Ovary (tissue), 9 donors: Measurements from ENCODE around the gene DENND2A. TPM values are rescaled to one million over a fixed set of nuclear protein-coding genes. Genes with fewer than 3 reads are reported as not detected.

Experiments
- DNase-seq, 5 donors: peaks; one replicate each; pipeline ENCODE4 v3.0.0-alpha.2; 2019 to 2020
- H3K27ac ChIP-seq, 2 donors: fragments of 200-600 bp; one replicate each; pipeline versions ENCODE4 v1.5.1 to v1.8.0; 2019 to 2022
- H3K27me3 ChIP-seq: fragments of 200-600 bp; one replicate; pipeline ENCODE4 v1.8.0; 2022
- H3K36me3 ChIP-seq: fragments of 200-600 bp; sonication (generic); one replicate; pipeline ENCODE4 v1.5.1; 2019
- H3K4me1 ChIP-seq: one replicate; pipeline ENCODE4 v1.8.1; 2013; ENCODE audit warnings: mild to moderate bottlenecking, moderate library complexity; ENCODE audit not compliant: insufficient read depth
- H3K4me3 ChIP-seq: fragments of 200-600 bp; sonication (generic); one replicate; pipeline ENCODE4 v1.5.1; 2017
- H3K9me3 ChIP-seq, 2 donors: fragments of 200-600 bp in 1 of 2; sonication (generic) in 1 of 2; one replicate each; pipeline versions ENCODE4 v1.5.1 to v1.8.1; 2013 to 2019; ENCODE audit warnings: mild to moderate bottlenecking in 1 of 2, moderate library complexity in 1 of 2
- CTCF ChIP-seq, 3 donors: fragments of 450-650 bp in 2 of 3; fragments of 200-600 bp in 1 of 3; IDR thresholded peaks; one replicate each; pipeline versions ENCODE4 v1.5.1 to v1.8.0; 2016 to 2022; ENCODE audit warnings: antibody characterized with exemption in 3 of 3, mild to moderate bottlenecking in 1 of 3
- EP300 ChIP-seq: sonication (generic); formaldehyde crosslinking; IDR thresholded peaks from one replicate; pipeline ENCODE4 v1.6.1; 2017; ENCODE audit warnings: antibody characterized with exemption
- POLR2A ChIP-seq: fragments of 450-650 bp; IDR thresholded peaks from one replicate; pipeline ENCODE4 v1.6.1; 2017; ENCODE audit warnings: antibody characterized with exemption, mild to moderate bottlenecking, moderate library complexity
- WGBS, 3 donors: extraction: QIAGEN DNeasy Blood & Tissue Kit in 1 of 3; methylation state at CpG; one replicate each; pipeline versions ENCODE4 v1.1.5 to v1.1.7; 2013 to 2017; 5-methylcytosine and 5-hydroxymethylcytosine counted together
- intact Hi-C, 4 donors: fragments of 100-400 bp; cut with DNase I; formaldehyde crosslinking; loops; one replicate each; pipeline versions ENCODE4 v1.11.0 to v1.15.1; 2022 to 2023
- polyA plus RNA-seq, 2 donors: library from polyadenylated mRNA; stranded (reverse); fragments of 200-250 nt in 1 of 2; fragments of 350-450 nt in 1 of 2; fragmentation: Illumina TruSeq in 1 of 2; extraction: RNeasy Lipid Tissue Mini Kit (QIAGEN cat#74804) in 1 of 2; gene quantifications; one replicate each; pipeline ENCODE4 v1.2.3, GENCODE V29; 2013 to 2014
- total RNA-seq, 7 donors: library from RNA; depleted of rRNA in 2 of 7; stranded (reverse); fragments of >200 nt in 2 of 7; fragmentation: NEBNext Ultra II Directional in 3 of 7; extraction: Animal tissue kit (Norgen Biotek cat#: 25700) in 3 of 7; gene quantifications; one replicate each; pipeline versions ENCODE4 v1.1.0 to v1.2.4, GENCODE V29; 2016 to 2023
- donor health status: DM: no; HTN: no; CAD: no; lungs with moderate emphysema.
- donor health status: DM: no; HTN: no; CAD: no.
- donor health status: Bipolar disorder and iron deficiency.
- donor health status: DM: yes; HTN: yes; CAD: no.
- donor health status: DM: no; HTN: no; CAD: no.
- donor health status: DM: yes; HTN: yes; CAD: no.

DENND2A gene
- total and polyA plus RNA-seq, 9 donors, result 9.8 to 61.8 (median 36.1) TPM

GRCh38 chr7:140655511-140656408 lies 15.1 kb upstream of the DENND2A start:
- Histone ChIP-seq H3K9me3 (no peaks in the 10 kb centered on the region), H3K27ac (no peak overlapping the region), H3K4me1 (peaks cover 1% of the 10 kb centered on the region), H3K4me3 (no peak overlapping the region), H3K36me3 (no peaks in the 10 kb centered on the region), H3K27me3 (no peaks in the 10 kb centered on the region)
- 86 to 92% (median 91%) methylated on average over 16 of the region's 16 CpGs for WGBS, 3 donors
- intact Hi-C loops, result loop anchor here in 2 of 4 donors (2.0 to 10.0 kb wide), 2 partner anchors 139 to 181 kb away; partner anchors contain the start of gene MKRN1 (in 1 of the 2)
- peak in 1 of 5 donors; percentile 9 for DNase-seq
- no peak for TF ChIP-seq POLR2A
- no peak for TF ChIP-seq EP300
- TF ChIP-seq CTCF (IDR thresholded peaks at IDR 0.05), result no peak

GRCh38 chr7:140654661-140655060 lies 14.0 kb upstream of the DENND2A start:
- no peak overlapping the region for H3K4me3 ChIP-seq
- intact Hi-C loops, result loop anchor here in 3 of 4 donors (2.0 to 10.0 kb wide), 3 partner anchors 137 to 180 kb away; partner anchors contain the start of gene MKRN1 (in 1 of the 3)
- no peaks in the 10 kb centered on the region for H3K27me3 ChIP-seq
- TF ChIP-seq POLR2A (no peak), CTCF (IDR thresholded peaks at IDR 0.05) (no peak), EP300 (no peak)
- WGBS, 3 donors, result 94 to 98% (median 96%) methylated on average over 4 of the region's 4 CpGs
- peaks cover 1% of the 10 kb centered on the region for H3K4me1 ChIP-seq
- H3K9me3 ChIP-seq, result no peaks in the 10 kb centered on the region
- H3K27ac ChIP-seq, result no peak overlapping the region
- peak in 1 of 5 donors; percentile 6 for DNase-seq
- H3K36me3 ChIP-seq, result no peaks in the 10 kb centered on the region

- WGBS, 3 donors, result 67 to 71% (median 67%) methylated on average over 2 of the region's 2 CpGs
- H3K9me3 ChIP-seq, result no peaks in the 10 kb centered on the region
- no peak overlapping the region for H3K27ac ChIP-seq
- intact Hi-C loops, result loop anchor here in 3 of 4 donors (2.0 to 10.0 kb wide), 3 partner anchors 137 to 179 kb away; partner anchors contain the start of gene MKRN1 (in 1 of the 3)
- H3K27me3 ChIP-seq, result no peaks in the 10 kb centered on the region
- no peak overlapping the region for H3K4me3 ChIP-seq
- peaks cover 1% of the 10 kb centered on the region for H3K4me1 ChIP-seq
- peak in 1 of 5 donors; percentile 9 for DNase-seq
- no peaks in the 10 kb centered on the region for H3K36me3 ChIP-seq
- TF ChIP-seq POLR2A (no peak), EP300 (no peak), CTCF (IDR thresholded peaks at IDR 0.05) (no peak)
Observed at GRCh38 chr7:140654109-140654387, 13.4 kb upstream of the DENND2A start.

- H3K4me1 ChIP-seq, result peaks cover 1% of the 10 kb centered on the region
- H3K27me3 ChIP-seq, result no peaks in the 10 kb centered on the region
- WGBS, 3 donors, result 15 to 18% (median 15%) methylated on average over 15 of the region's 15 CpGs
- DNase-seq, result peak; percentile 63 to 79 (median 70)
- no peak overlapping the region for H3K27ac ChIP-seq
- H3K9me3 ChIP-seq, result no peaks in the 10 kb centered on the region
- intact Hi-C loops, result loop anchor here (1.0 to 10.0 kb wide), 5 partner anchors 135 to 179 kb away; partner anchors contain the start of gene MKRN1 (in 1 of the 4)
- H3K4me3 ChIP-seq, result no peak overlapping the region
- TF ChIP-seq CTCF (IDR thresholded peaks at IDR 0.05) (peak; percentile 80 to 91 (median 85)), POLR2A (no peak), EP300 (no peak)
- H3K36me3 ChIP-seq, result no peaks in the 10 kb centered on the region
Observed at GRCh38 chr7:140653319-140654108, 12.9 kb upstream of the DENND2A start.
